ENCODE data around the gene ZNF3.

The ZNF3 gene

GRCh38 chr7:100098913-100099312, 17.4 kb upstream of the ZNF3 start:
- DNase-seq (ENCODE audit: low spot score), result no peak
- no peak for TF ChIP-seq CTCF (IDR thresholded peaks at IDR 0.05; ENCODE audit: extremely low read depth, missing control alignments)

GRCh38 chr7:100095704-100096103, 14.2 kb upstream of the ZNF3 start:
- no peak for DNase-seq (ENCODE audit: low spot score)
- TF ChIP-seq CTCF (IDR thresholded peaks at IDR 0.05; ENCODE audit: extremely low read depth, missing control alignments), result no peak

- no peak for TF ChIP-seq CTCF (IDR thresholded peaks at IDR 0.05; ENCODE audit: extremely low read depth, missing control alignments)
- DNase-seq (ENCODE audit: low spot score), result no peak
Observed at GRCh38 chr7:100095289-100095688, 13.8 kb upstream of the ZNF3 start.

DNA sequence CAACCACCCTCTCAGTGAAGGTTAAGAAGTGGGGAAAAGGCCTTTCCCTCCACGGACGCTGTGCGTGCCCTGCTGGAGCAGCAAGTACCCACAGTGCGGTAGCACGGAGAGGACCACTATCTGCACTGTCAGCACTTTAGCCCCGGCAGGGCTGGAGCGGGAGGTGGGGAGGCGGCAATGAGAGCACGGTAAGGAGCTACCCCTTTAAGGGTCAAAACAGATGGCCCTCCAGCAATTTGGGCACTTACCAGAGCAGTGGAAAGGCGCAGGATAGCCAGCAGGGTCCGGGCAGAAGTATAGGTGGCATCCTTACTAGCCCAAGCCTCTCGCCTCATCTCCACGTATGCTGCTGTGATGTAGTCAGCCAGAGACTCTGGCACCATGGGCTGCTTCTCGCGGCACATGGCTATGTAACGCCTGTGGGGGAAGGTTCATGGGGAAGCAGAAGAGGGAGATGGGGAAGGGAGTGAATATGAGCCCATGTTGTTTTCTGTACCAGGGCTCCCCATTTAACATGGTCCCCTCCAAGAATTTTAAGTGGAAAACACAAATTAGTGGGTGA, 12.5 kb upstream of the ZNF3 start:
- no peak for DNase-seq (ENCODE audit: low spot score)
- no peak for TF ChIP-seq CTCF (IDR thresholded peaks at IDR 0.05; ENCODE audit: extremely low read depth, missing control alignments)

DNA sequence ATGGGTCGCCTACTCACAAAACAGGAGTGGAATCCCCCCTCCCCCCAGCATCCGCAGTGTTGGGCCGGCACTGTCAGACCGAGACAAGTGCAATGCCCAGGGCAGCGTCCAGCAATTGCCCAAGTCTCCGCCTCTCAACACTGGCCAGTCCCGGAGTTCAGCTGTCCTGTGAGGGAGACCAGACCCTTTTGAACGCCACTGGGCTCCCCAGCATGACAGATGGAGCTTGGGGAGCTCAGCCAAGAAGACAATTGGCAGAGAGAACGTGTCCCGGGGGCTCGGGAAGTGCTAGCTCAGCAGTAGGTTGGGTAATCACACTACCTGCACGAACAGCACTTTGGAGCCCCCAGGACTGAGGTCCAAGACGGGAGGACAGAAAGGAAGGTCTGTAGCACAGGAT, 12.0 kb upstream of the ZNF3 start:
- no peak for TF ChIP-seq CTCF (IDR thresholded peaks at IDR 0.05; ENCODE audit: extremely low read depth, missing control alignments)
- DNase-seq (ENCODE audit: low spot score), result no peak

DNA sequence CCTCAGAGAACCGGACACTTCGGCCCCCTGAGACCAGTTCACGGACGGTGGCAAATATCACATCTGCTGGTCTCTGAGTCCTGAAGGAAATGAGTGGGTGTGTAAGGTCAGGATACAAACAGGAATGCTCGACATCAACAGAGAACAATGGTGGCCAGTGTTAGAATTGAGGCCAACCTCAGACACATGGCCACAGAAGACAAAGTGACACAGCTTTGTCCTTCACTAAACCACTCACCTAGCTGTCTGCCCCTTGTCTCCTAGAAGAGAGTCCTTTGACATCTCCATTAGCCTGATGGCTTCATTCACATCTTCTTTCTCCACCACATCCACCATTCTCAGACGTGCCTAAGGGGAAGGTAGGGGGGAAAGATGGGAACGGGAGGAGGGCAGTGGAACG, 11.5 kb upstream of the ZNF3 start:
- no peak for TF ChIP-seq CTCF (IDR thresholded peaks at IDR 0.05; ENCODE audit: extremely low read depth, missing control alignments)
- DNase-seq (ENCODE audit: low spot score), result no peak

DNA sequence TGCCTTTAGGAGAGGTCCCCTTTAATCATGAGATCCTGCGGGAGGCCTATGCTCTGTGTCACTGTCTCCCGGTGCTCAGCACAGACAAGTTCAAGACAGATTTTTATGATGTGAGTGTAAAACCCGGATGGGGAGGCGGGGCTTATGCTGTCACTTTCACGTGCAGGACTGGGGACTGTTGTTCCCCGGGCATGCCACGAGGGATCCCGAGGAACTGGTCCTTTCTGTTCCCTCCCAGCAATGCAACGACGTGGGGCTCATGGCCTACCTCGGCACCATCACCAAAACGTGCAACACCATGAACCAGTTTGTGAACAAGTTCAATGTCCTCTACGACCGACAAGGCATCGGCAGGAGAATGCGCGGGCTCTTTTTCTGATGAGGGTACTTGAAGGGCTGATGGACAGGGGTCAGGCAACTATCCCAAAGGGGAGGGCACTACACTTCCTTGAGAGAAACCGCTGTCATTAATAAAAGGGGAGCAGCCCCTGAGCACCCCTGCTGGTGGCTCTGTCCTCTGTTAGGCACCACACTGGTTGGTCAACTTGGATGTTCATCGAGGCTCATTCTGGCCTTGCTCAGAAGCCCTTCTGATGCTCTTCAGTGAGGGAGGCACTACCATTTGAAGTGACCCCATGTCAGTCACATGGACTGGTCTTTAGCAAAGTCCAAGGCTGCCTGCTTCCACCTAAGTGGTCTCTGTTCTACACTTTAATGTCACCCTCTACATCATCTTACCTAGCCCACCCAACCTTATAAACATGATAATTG, 10.1 kb upstream of the ZNF3 start:
- no peak for TF ChIP-seq CTCF (IDR thresholded peaks at IDR 0.05; ENCODE audit: extremely low read depth, missing control alignments)

More for the DNA sequence above, 10.1 kb upstream of the ZNF3 start:
- DNase-seq (ENCODE audit: low spot score), result no peak

All from GM20000 (cell line).